DOHH2 (cell line): ENCODE measurements around the gene AIG1.

Experiments used
- H3F3A ChIP-seq: fragments of 200-600 bp; sonication (generic), shearing (Covaris generic); 2 replicates; pipeline ENCODE4 v1.6.0; 2016; ENCODE audit warnings: antibody characterized with exemption, mild to moderate bottlenecking; ENCODE audit not compliant: control insufficient read depth, insufficient read depth
- H3K27ac ChIP-seq: fragments of 200-600 bp; sonication (generic); 2 replicates; pipeline ENCODE4 v1.5.1; 2014; ENCODE audit warnings: low read depth, mild to moderate bottlenecking, low read length, moderate library complexity
- H3K27me3 ChIP-seq: fragments of 200-600 bp; sonication (generic); 2 replicates; pipeline ENCODE4 v1.6.1; 2014; ENCODE audit warnings: mild to moderate bottlenecking, low read length, mixed read lengths; ENCODE audit not compliant: control insufficient read depth
- H3K36me3 ChIP-seq: fragments of 200-600 bp; sonication (generic); 2 replicates; pipeline ENCODE4 v1.6.1; 2014; ENCODE audit warnings: mild to moderate bottlenecking, low read length, moderate library complexity, mixed read lengths; ENCODE audit not compliant: control insufficient read depth
- H3K4me1 ChIP-seq: fragments of 200-600 bp; sonication (generic); 2 replicates; pipeline ENCODE4 v1.6.1; 2014; ENCODE audit warnings: mild to moderate bottlenecking, low read length, mixed read lengths; ENCODE audit not compliant: control insufficient read depth
- H3K4me2 ChIP-seq: fragments of 200-600 bp; sonication (generic); 2 replicates; pipeline ENCODE4 v1.6.0; 2014; ENCODE audit warnings: mild to moderate bottlenecking, low read length, moderate library complexity
- H3K4me3 ChIP-seq: fragments of 200-600 bp; sonication (generic); 2 replicates; pipeline ENCODE4 v1.5.1; 2014; ENCODE audit warnings: mild to moderate bottlenecking, low read length, mixed read lengths
- H3K79me2 ChIP-seq: fragments of 200-600 bp; sonication (generic); 2 replicates; pipeline ENCODE4 v1.6.1; 2014; ENCODE audit warnings: mild to moderate bottlenecking, low read length, mixed read lengths; ENCODE audit not compliant: control insufficient read depth
- H3K9me2 ChIP-seq: fragments of 200-600 bp; sonication (generic); replicated peaks from 2 replicates; pipeline ENCODE4 v1.6.1; 2014; ENCODE audit warnings: mild to moderate bottlenecking, low read length, mixed read lengths; ENCODE audit not compliant: control insufficient read depth
- H3K9me3 ChIP-seq: fragments of 200-600 bp; sonication (generic); 2 replicates; pipeline ENCODE4 v1.6.1; 2014; ENCODE audit warnings: antibody characterized with exemption, low read length, mixed read lengths; ENCODE audit not compliant: control insufficient read depth, insufficient read depth
- H4K20me1 ChIP-seq: fragments of 200-600 bp; sonication (generic); 2 replicates; pipeline ENCODE4 v1.6.0; 2014; ENCODE audit warnings: low read depth, mild to moderate bottlenecking, antibody characterized with exemption, low read length, moderate library complexity; ENCODE audit not compliant: control insufficient read depth, insufficient read depth
- CTCF ChIP-seq: fragments of 200-600 bp; sonication (generic); IDR thresholded peaks from one replicate; pipeline ENCODE4 v1.5.1; 2014; ENCODE audit warnings: antibody characterized with exemption, mild to moderate bottlenecking, low read depth, low read length; ENCODE audit not compliant: poor library complexity, severe bottlenecking
- EZH2phosphoT487 ChIP-seq: fragments of 200-600 bp; sonication (generic); IDR thresholded peaks from 2 replicates; pipeline ENCODE4 v1.6.1; 2017; ENCODE audit warnings: borderline replicate concordance, mild to moderate bottlenecking, antibody characterized with exemption, low read length, moderate library complexity, mixed read lengths

AIG1 gene

GRCh38 chr6:143222801-143223231, 162.1 kb downstream of the AIG1 start:
- H3K4me2 ChIP-seq: no peak overlapping the region
- no peaks in the 10 kb centered on the region for H3K27me3 ChIP-seq
- no peaks in the 10 kb centered on the region for H3K9me2 ChIP-seq
- no peaks in the 10 kb centered on the region for H3K36me3 ChIP-seq
- no peak overlapping the region for H3K4me3 ChIP-seq
- H3K27ac ChIP-seq: no peak overlapping the region
- H3K79me2 ChIP-seq: no peaks in the 10 kb centered on the region
- no peaks in the 10 kb centered on the region for H3F3A ChIP-seq
- TF ChIP-seq CTCF: no peak
- no peak for TF ChIP-seq EZH2phosphoT487
- H4K20me1 ChIP-seq: no peaks in the 10 kb centered on the region
- H3K9me3 ChIP-seq: no peaks in the 10 kb centered on the region
- H3K4me1 ChIP-seq: no peaks in the 10 kb centered on the region

GRCh38 chr6:143223895-143224294, 163.2 kb downstream of the AIG1 start:
- Histone ChIP-seq H3K4me2 (no peak overlapping the region), H3K36me3 (no peaks in the 10 kb centered on the region), H3K27me3 (no peaks in the 10 kb centered on the region), H3K79me2 (no peaks in the 10 kb centered on the region), H4K20me1 (no peaks in the 10 kb centered on the region), H3K4me1 (no peaks in the 10 kb centered on the region), H3K9me2 (no peaks in the 10 kb centered on the region), H3K27ac (no peak overlapping the region), H3F3A (no peaks in the 10 kb centered on the region), H3K4me3 (no peak overlapping the region), H3K9me3 (no peaks in the 10 kb centered on the region)
- TF ChIP-seq CTCF (no peak), EZH2phosphoT487 (no peak)

- Histone ChIP-seq H3K9me2 (no peaks in the 10 kb centered on the region), H4K20me1 (no peaks in the 10 kb centered on the region), H3K4me2 (no peak overlapping the region), H3K4me3 (no peak overlapping the region), H3K9me3 (no peaks in the 10 kb centered on the region), H3F3A (no peaks in the 10 kb centered on the region), H3K36me3 (no peaks in the 10 kb centered on the region), H3K4me1 (no peaks in the 10 kb centered on the region), H3K27ac (no peak overlapping the region), H3K79me2 (no peaks in the 10 kb centered on the region), H3K27me3 (no peaks in the 10 kb centered on the region)
- no peak for TF ChIP-seq CTCF
- TF ChIP-seq EZH2phosphoT487: no peak
These were observed 163.8 kb downstream of the AIG1 start for GRCh38 chr6:143224516-143224915.

GRCh38 chr6:143225929-143226328, 165.2 kb downstream of the AIG1 start:
- no peak overlapping the region for H3K4me2 ChIP-seq
- TF ChIP-seq CTCF (no peak), EZH2phosphoT487 (no peak)
- H3K9me2 ChIP-seq: no peaks in the 10 kb centered on the region
- no peaks in the 10 kb centered on the region for H3F3A ChIP-seq
- H3K4me3 ChIP-seq: no peak overlapping the region
- no peak overlapping the region for H3K27ac ChIP-seq
- H4K20me1 ChIP-seq: no peaks in the 10 kb centered on the region
- H3K27me3 ChIP-seq: no peaks in the 10 kb centered on the region
- no peaks in the 10 kb centered on the region for H3K9me3 ChIP-seq
- no peaks in the 10 kb centered on the region for H3K4me1 ChIP-seq
- H3K79me2 ChIP-seq: no peaks in the 10 kb centered on the region
- no peaks in the 10 kb centered on the region for H3K36me3 ChIP-seq
